ENCODE measurements around the gene GAS7. TPM values are rescaled to one million over a fixed set of nuclear protein-coding genes. Genes with fewer than 3 reads are reported as not detected.
"Not testable (repeated sequence)": the region's sequence is repeated elsewhere in the genome, so short reads cannot be mapped to it uniquely, and the experiment has no call there.

The GAS7 gene
- total RNA-seq, 6 donors from 2014 or later, result 19.9 to 87.1 (median 41.5) TPM

GRCh38 chr17:10105513-10106001, 92.8 kb downstream of the GAS7 start:
- Histone ChIP-seq H3K4me3 (no peak overlapping the region), H3K27me3 (no peaks in the 10 kb centered on the region), H3K27ac (peak overlapping the region in 1 of 4 donors; percentile 23), H3K36me3 (no peaks in the 10 kb centered on the region), H3K4me1 (no peaks in the 10 kb centered on the region), H3K9me3 (no peaks in the 10 kb centered on the region)
- DNase-seq, result no peak
- ATAC-seq (ENCODE audit: low FRiP score in 2 of 2), result peak in 1 of 2 donors; percentile 79
- peak in 1 of 2 donors; percentile 35 for TF ChIP-seq POLR2AphosphoS5 (IDR thresholded peaks at IDR 0.05)
- TF ChIP-seq CTCF (IDR thresholded peaks at IDR 0.05), result no peak
- 47 to 53% methylated on average over 10 of the region's 10 CpGs for WGBS, 2 donors

- DNase-seq (no peak), ATAC-seq (ENCODE audit: low FRiP score in 2 of 2) (no peak)
- H3K36me3 ChIP-seq, result no peaks in the 10 kb centered on the region
- 82 to 87% methylated on average over 3 of the region's 3 CpGs for WGBS, 2 donors
- no peak overlapping the region for H3K4me3 ChIP-seq
- H3K9me3 ChIP-seq, result no peaks in the 10 kb centered on the region
- no peak for TF ChIP-seq POLR2A (IDR thresholded peaks at IDR 0.05)
- no peak for TF ChIP-seq POLR2AphosphoS5 (IDR thresholded peaks at IDR 0.05)
- no peak for TF ChIP-seq EP300 (IDR thresholded peaks at IDR 0.05)
- TF ChIP-seq CTCF (IDR thresholded peaks at IDR 0.05), result no peak
- H3K4me1 ChIP-seq, result peaks cover 0 to under 1% (median 0%) of the 10 kb centered on the region in 4 donors
- no peak overlapping the region for H3K27ac ChIP-seq
- no peaks in the 10 kb centered on the region for H3K27me3 ChIP-seq
Measured at GRCh38 chr17:10103712-10104111, 94.7 kb downstream of the GAS7 start.

- ATAC-seq (ENCODE audit: low FRiP score in 2 of 2) (no peak), DNase-seq (no peak)
- Histone ChIP-seq H3K4me1 (peaks cover 0 to 2% (median 0%) of the 10 kb centered on the region in 4 donors), H3K27ac (no peak overlapping the region), H3K4me3 (no peak overlapping the region), H3K27me3 (no peaks in the 10 kb centered on the region), H3K9me3 (no peaks in the 10 kb centered on the region), H3K36me3 (no peaks in the 10 kb centered on the region)
- no peak for TF ChIP-seq POLR2AphosphoS5 (IDR thresholded peaks at IDR 0.05)
- no peak for TF ChIP-seq CTCF (IDR thresholded peaks at IDR 0.05)
- no peak for TF ChIP-seq POLR2A (IDR thresholded peaks at IDR 0.05)
- no peak for TF ChIP-seq EP300 (IDR thresholded peaks at IDR 0.05)
- WGBS, 2 donors, result 85 to 88% methylated on average over 8 of the region's 8 CpGs
Measured at GRCh38 chr17:10102817-10103216, 95.6 kb downstream of the GAS7 start.

- no peak overlapping the region for H3K4me3 ChIP-seq
- ATAC-seq (ENCODE audit: low FRiP score in 2 of 2), result peak in 1 of 2 donors; percentile 84
- DNase-seq, result no peak
- WGBS, 2 donors, result 69 to 88% methylated on average over 5 to 8 of the region's 8 CpGs
- TF ChIP-seq POLR2A (IDR thresholded peaks at IDR 0.05) (no peak), POLR2AphosphoS5 (IDR thresholded peaks at IDR 0.05) (no peak), CTCF (IDR thresholded peaks at IDR 0.05) (no peak), EP300 (IDR thresholded peaks at IDR 0.05) (no peak)
- H3K4me1 ChIP-seq, result peaks cover 0 to 2% (median 0%) of the 10 kb centered on the region in 4 donors
- no peak overlapping the region for H3K27ac ChIP-seq
- H3K36me3 ChIP-seq, result no peaks in the 10 kb centered on the region
- no peaks in the 10 kb centered on the region for H3K9me3 ChIP-seq
- no peaks in the 10 kb centered on the region for H3K27me3 ChIP-seq
Measured at GRCh38 chr17:10099051-10099571, 99.3 kb downstream of the GAS7 start.

- Histone ChIP-seq H3K4me1 (peaks cover 0 to 2% (median 0%) of the 10 kb centered on the region in 4 donors), H3K27me3 (no peaks in the 10 kb centered on the region), H3K9me3 (peaks cover 0 to 5% (median 0%) of the 10 kb centered on the region in 4 donors), H3K27ac (peak overlapping the region in 1 of 4 donors; percentile 17), H3K4me3 (no peak overlapping the region), H3K36me3 (no peaks in the 10 kb centered on the region)
- 73 to 78% methylated on average over 6 to 8 of the region's 8 CpGs for WGBS, 2 donors
- no peak for DNase-seq
- ATAC-seq (ENCODE audit: low FRiP score in 2 of 2), result no peak
- no peak for TF ChIP-seq CTCF (IDR thresholded peaks at IDR 0.05)
- TF ChIP-seq POLR2A (IDR thresholded peaks at IDR 0.05), result no peak
- no peak for TF ChIP-seq POLR2AphosphoS5 (IDR thresholded peaks at IDR 0.05)
- no peak for TF ChIP-seq EP300 (IDR thresholded peaks at IDR 0.05)
Measured at GRCh38 chr17:10096596-10096995, 101.8 kb downstream of the GAS7 start.

GRCh38 chr17:10095295-10095694, 103.1 kb downstream of the GAS7 start:
- 81 to 83% methylated on average over 8 of the region's 8 CpGs for WGBS, 2 donors
- not testable (repeated sequence) for H3K9me3 ChIP-seq, H3K4me1 ChIP-seq, H3K4me3 ChIP-seq, H3K27me3 ChIP-seq, DNase-seq, H3K36me3 ChIP-seq
- peak overlapping the region in 1 of 4 donors; percentile 17 for H3K27ac ChIP-seq
- ATAC-seq (ENCODE audit: low FRiP score in 2 of 2), result peak in 1 of 2 donors; percentile 70
